ENCODE measurements around the gene RUFY3.
"Not testable (repeated sequence)": the region's sequence is repeated elsewhere in the genome, so short reads cannot be mapped to it uniquely, and the experiment has no call there.

Gene RUFY3, protein sequence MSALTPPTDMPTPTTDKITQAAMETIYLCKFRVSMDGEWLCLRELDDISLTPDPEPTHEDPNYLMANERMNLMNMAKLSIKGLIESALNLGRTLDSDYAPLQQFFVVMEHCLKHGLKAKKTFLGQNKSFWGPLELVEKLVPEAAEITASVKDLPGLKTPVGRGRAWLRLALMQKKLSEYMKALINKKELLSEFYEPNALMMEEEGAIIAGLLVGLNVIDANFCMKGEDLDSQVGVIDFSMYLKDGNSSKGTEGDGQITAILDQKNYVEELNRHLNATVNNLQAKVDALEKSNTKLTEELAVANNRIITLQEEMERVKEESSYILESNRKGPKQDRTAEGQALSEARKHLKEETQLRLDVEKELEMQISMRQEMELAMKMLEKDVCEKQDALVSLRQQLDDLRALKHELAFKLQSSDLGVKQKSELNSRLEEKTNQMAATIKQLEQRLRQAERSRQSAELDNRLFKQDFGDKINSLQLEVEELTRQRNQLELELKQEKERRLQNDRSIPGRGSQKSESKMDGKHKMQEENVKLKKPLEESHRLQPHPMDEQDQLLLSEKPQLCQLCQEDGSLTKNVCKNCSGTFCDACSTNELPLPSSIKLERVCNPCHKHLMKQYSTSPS

DNA sequence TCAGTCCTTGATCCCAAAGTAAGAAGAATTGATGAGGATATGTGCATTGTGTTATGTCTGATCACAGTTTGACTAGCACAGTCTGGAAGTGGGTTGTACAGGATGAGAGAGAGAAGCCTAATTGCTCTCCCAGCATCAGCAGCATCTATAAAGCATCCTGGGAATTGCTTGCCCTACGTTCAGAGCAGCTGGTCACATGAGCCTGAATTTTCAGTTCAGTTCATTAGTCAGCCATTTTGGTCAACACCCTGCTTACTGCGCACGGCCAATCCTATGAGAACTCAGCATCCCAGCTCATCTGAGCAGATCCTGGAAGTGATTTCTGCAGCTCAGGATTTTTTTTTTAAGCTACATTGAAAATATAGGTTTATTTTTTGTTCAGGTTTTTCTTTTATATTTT, at the start of gene RUFY3:
TSS of gene RUFY3 (plus strand) at position 218 of the 400 bp plus-strand sequence. CDS start 610 bp downstream, outside the sequence.
- no peak for DNase-seq (ENCODE audit: low read depth)

DNA sequence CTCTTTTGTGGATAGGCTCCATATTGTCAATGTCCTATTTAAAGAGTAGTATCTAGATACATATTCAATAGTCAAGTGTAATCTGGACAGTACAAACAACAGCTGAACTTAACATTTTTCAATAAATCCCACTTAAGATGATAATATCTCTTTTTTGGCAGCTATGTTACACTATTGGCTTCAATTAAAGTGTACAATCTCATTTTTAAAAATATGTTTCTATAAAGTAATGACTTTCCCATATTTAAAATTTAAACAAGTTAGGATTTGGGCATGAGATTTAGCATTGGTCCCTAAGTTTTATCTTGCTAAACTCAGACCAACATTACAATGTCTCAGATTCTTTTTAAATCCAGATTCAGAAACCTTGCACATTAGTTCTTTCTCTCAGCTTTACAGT, 47.6 kb upstream of the RUFY3 start:
- DNase-seq (ENCODE audit: low read depth), result no peak

- no peak for DNase-seq (ENCODE audit: low read depth)
Observed at GRCh38 chr4:70674731-70675130, 47.0 kb upstream of the RUFY3 start.

GRCh38 chr4:70676554-70677090, 45.1 kb upstream of the RUFY3 start:
- no peak for DNase-seq (ENCODE audit: low read depth)

- no peak for DNase-seq (ENCODE audit: low read depth)
Observed at GRCh38 chr4:70678383-70678999, 43.3 kb upstream of the RUFY3 start.

DNA sequence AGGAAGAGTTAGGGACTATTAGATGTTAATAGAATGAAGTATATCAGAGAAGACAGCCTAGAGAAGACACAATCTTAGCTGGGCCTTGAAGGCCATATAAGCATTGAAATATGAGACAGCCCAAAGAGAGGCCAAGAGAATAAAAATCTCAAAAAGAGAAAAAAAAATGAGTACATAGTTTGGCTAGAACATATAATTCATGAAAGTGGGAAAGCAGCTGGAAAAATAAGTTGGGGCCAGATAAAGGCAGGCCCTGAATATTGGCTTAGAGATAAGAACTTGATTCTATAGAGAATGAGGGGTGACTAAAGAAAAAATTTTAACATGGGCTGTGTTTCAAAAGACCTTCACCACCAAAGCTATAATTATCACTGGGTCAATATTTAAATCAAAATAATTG, 40.8 kb upstream of the RUFY3 start:
- no peak for DNase-seq (ENCODE audit: low read depth)

DNA sequence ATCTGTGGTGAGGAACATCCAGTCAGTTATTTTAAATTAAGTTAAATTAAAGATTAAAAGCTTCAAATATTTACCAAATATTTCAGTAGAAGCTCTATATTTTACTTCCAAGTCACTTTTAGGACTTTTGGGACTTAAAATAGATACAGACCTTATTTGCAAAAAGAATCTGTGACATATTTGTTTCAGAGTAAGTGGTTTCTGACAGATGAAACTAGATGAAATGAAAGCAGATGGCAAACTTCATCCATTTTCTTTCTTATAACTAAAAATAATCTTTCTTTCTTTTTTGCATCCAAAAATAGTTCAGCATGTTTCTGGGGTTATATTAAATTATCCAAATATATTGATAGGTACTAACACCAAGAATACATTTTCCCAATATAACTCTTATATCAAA, 40.1 kb upstream of the RUFY3 start:
- no peak for DNase-seq (ENCODE audit: low read depth)

GRCh38 chr4:70682142-70682541, 39.6 kb upstream of the RUFY3 start:
- DNase-seq (ENCODE audit: low read depth), result not testable (repeated sequence)

- no peak for DNase-seq (ENCODE audit: low read depth)
Observed at GRCh38 chr4:70687392-70687791, 34.4 kb upstream of the RUFY3 start.

GRCh38 chr4:70687821-70688794, 33.7 kb upstream of the RUFY3 start, which contains the start of gene UTP3:
TSS of gene UTP3 (plus strand) at chr4:70688532. CDS start at chr4:70688678, 146 bp downstream.
- DNase-seq (ENCODE audit: low read depth), result peak; percentile 100

DNA sequence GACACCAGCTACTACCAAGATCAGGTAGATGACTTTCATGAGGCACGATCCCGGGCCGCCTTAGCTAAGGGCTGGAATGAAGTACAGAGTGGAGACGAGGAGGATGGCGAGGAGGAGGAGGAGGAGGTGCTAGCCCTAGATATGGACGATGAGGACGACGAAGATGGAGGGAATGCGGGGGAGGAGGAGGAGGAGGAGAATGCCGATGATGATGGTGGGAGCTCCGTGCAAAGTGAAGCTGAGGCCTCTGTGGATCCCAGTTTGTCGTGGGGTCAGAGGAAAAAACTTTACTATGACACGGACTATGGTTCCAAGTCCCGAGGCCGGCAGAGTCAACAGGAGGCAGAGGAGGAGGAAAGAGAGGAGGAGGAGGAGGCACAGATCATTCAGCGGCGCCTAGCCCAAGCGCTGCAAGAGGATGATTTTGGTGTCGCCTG, 33.0 kb upstream of the RUFY3 start:
- DNase-seq (ENCODE audit: low read depth), result no peak

DNA sequence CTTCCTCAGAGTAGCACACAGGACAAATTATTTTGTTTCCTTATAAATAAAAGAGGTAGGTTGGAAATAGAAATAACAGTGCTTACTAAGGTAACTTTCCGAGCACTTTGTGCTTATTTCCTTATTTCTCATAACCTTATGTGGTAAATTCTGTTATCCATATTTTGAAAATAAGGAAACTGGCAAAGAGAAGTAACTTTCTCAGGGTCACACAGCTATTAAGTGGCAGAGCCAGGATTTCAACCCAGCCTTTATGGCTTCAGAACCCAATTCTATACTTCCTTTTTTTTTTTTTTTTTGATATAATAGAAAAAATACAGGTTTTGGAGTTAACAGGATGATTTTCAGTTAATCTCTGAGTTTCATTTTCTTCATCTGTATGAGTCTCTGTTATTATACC, 30.1 kb upstream of the RUFY3 start:
- no peak for DNase-seq (ENCODE audit: low read depth)

- not testable (repeated sequence) for DNase-seq (ENCODE audit: low read depth)
Observed at GRCh38 chr4:70694633-70695032, 27.1 kb upstream of the RUFY3 start.

- not testable (repeated sequence) for DNase-seq (ENCODE audit: low read depth)
Observed at GRCh38 chr4:70698435-70698834, 23.3 kb upstream of the RUFY3 start.

DNA sequence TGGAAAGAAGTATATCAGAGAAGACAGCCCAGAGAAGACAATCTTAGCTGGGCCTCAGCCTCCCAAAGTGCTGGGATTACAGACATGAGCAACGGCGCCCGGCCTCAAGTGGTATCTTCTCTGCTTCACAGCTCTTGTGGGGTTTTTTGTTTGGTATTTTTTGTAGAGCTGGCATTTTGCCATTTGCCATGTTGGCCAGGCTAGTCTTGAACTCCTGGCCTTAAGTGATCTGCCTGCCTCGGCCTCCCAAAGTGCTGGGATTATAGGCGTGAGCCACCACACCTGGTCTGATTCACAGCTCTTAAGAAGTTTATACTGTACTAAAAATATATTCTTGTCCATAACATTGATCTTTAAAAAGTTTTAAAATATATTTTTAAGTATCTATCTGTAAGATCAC, 21.1 kb upstream of the RUFY3 start:
- no peak for DNase-seq (ENCODE audit: low read depth)

GRCh38 chr4:70701271-70701670, 20.5 kb upstream of the RUFY3 start:
- DNase-seq (ENCODE audit: low read depth), result no peak

GRCh38 chr4:70702592-70702991, 19.2 kb upstream of the RUFY3 start:
- not testable (repeated sequence) for DNase-seq (ENCODE audit: low read depth)

- DNase-seq (ENCODE audit: low read depth), result peak; percentile 5
Observed at GRCh38 chr4:70703619-70704214, 18.0 kb upstream of the RUFY3 start.

DNA sequence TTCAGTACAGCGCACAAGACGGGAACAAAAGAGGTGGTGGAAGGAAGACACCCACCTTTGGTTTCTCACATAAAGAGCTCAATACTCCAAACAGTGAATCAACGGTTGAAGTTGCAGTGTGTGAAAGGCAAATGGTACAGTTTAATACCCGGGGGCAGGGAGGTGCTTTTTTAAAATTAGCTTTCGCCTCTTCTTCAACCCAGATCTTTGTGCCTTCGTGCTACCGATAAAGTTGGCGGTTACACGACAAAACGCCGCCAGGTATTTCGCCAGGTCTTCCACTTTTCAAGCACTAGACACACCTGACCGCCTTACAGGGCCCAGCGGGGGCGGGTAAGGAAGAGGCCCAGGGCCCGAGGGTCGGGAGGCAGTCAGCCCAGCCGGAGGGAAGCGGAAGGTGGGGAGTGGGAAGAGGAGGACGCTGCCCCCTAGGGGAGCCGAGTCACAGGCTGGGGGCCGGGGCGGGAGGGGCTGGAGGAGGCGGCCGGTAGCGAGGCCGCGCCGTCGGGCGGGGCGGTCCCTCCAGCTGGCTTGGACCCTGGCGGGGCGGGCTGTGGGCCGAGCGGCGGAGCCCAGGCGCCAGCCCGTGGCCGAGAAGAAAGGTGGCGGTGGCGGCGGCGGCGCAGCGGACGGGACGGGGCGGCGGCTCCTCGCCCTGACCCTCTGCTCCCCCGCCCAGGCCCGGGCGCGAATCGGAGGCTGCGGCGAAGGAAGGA, 17.4 kb upstream of the RUFY3 start:
- peak; percentile 23 for DNase-seq (ENCODE audit: low read depth)

DNA sequence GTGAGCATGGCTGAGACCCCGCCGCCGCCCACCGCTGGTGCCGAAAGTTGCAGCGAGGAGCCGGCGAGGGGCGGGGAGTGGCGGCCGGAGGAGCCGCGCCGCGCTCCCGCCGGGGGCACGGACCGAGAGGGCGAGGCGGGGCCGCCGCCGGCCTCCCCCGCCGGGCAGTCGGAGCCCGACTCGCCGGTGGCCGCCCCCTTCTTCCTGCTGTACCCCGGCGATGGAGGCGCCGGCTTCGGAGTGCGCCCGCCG, 16.9 kb upstream of the RUFY3 start:
- no peak for DNase-seq (ENCODE audit: low read depth)
